ENCODE results near the gene ARHGEF1.

ARHGEF1 gene

GRCh38 chr19:41851456-41851855 is 31.5 kb upstream of the ARHGEF1 start:
- no peaks in the 10 kb centered on the region for H3K4me1 ChIP-seq (ENCODE audit: control insufficient read depth in 1 of 2, insufficient read depth in 2 of 2, low read length in 2 of 2)
- H3K27me3 ChIP-seq (ENCODE audit: low read depth, low read length), result no peaks in the 10 kb centered on the region
- H3K9me3 ChIP-seq (ENCODE audit: control insufficient read depth in 1 of 2, low read length in 2 of 2), result no peaks in the 10 kb centered on the region
- H3K27ac ChIP-seq (ENCODE audit: low read length), result no peak overlapping the region
- H3K4me3 ChIP-seq (ENCODE audit: low read depth in 1 of 2, low read length in 2 of 2), result no peak overlapping the region
- H3K36me3 ChIP-seq (ENCODE audit: control insufficient read depth in 1 of 2, insufficient read depth in 2 of 2, low read length in 2 of 2), result no peaks in the 10 kb centered on the region

GRCh38 chr19:41853344-41853743 is 29.6 kb upstream of the ARHGEF1 start:
- Histone ChIP-seq H3K27ac (ENCODE audit: low read length) (no peak overlapping the region), H3K4me3 (ENCODE audit: low read depth in 1 of 2, low read length in 2 of 2) (no peak overlapping the region), H3K36me3 (ENCODE audit: control insufficient read depth in 1 of 2, insufficient read depth in 2 of 2, low read length in 2 of 2) (no peaks in the 10 kb centered on the region), H3K4me1 (ENCODE audit: control insufficient read depth in 1 of 2, insufficient read depth in 2 of 2, low read length in 2 of 2) (no peaks in the 10 kb centered on the region), H3K9me3 (ENCODE audit: control insufficient read depth in 1 of 2, low read length in 2 of 2) (no peaks in the 10 kb centered on the region), H3K27me3 (ENCODE audit: low read depth, low read length) (no peaks in the 10 kb centered on the region)

- Histone ChIP-seq H3K36me3 (ENCODE audit: control insufficient read depth in 1 of 2, insufficient read depth in 2 of 2, low read length in 2 of 2) (no peaks in the 10 kb centered on the region), H3K27ac (ENCODE audit: low read length) (no peak overlapping the region), H3K9me3 (ENCODE audit: control insufficient read depth in 1 of 2, low read length in 2 of 2) (no peaks in the 10 kb centered on the region), H3K27me3 (ENCODE audit: low read depth, low read length) (no peaks in the 10 kb centered on the region), H3K4me1 (ENCODE audit: control insufficient read depth in 1 of 2, insufficient read depth in 2 of 2, low read length in 2 of 2) (no peaks in the 10 kb centered on the region), H3K4me3 (ENCODE audit: low read depth in 1 of 2, low read length in 2 of 2) (no peak overlapping the region)
Measured at GRCh38 chr19:41853768-41854167, 29.2 kb upstream of the ARHGEF1 start.

GRCh38 chr19:41859213-41859617 is 23.8 kb upstream of the ARHGEF1 start:
- peak overlapping the region; percentile 98 for H3K27ac ChIP-seq (ENCODE audit: low read length)
- H3K27me3 ChIP-seq (ENCODE audit: low read depth, low read length), result no peaks in the 10 kb centered on the region
- H3K36me3 ChIP-seq (ENCODE audit: control insufficient read depth in 1 of 2, insufficient read depth in 2 of 2, low read length in 2 of 2), result peaks cover 27 to 32% of the 10 kb centered on the region in 2 donors
- H3K9me3 ChIP-seq (ENCODE audit: control insufficient read depth in 1 of 2, low read length in 2 of 2), result no peaks in the 10 kb centered on the region
- H3K4me3 ChIP-seq (ENCODE audit: low read depth in 1 of 2, low read length in 2 of 2), result peak overlapping the region; percentile 28 to 87
- H3K4me1 ChIP-seq (ENCODE audit: control insufficient read depth in 1 of 2, insufficient read depth in 2 of 2, low read length in 2 of 2), result peaks cover 20 to 32% of the 10 kb centered on the region in 2 donors

GRCh38 chr19:41859618-41860418 is 23.2 kb upstream of the ARHGEF1 start, which contains the start of gene RPS19:
Gene RPS19 (plus strand): TSS chr19:41860255. CDS start chr19:41860775, 520 bp downstream.
- H3K9me3 ChIP-seq (ENCODE audit: control insufficient read depth in 1 of 2, low read length in 2 of 2), result no peaks in the 10 kb centered on the region
- peaks cover 22 to 32% of the 10 kb centered on the region in 2 donors for H3K4me1 ChIP-seq (ENCODE audit: control insufficient read depth in 1 of 2, insufficient read depth in 2 of 2, low read length in 2 of 2)
- no peaks in the 10 kb centered on the region for H3K27me3 ChIP-seq (ENCODE audit: low read depth, low read length)
- peak within 1 kb of the TSS; percentile 98 for H3K27ac ChIP-seq (ENCODE audit: low read length)
- peak within 1 kb of the TSS; percentile 84 to 87 for H3K4me3 ChIP-seq (ENCODE audit: low read depth in 1 of 2, low read length in 2 of 2)
- H3K36me3 ChIP-seq (ENCODE audit: control insufficient read depth in 1 of 2, insufficient read depth in 2 of 2, low read length in 2 of 2), result peaks cover 33 to 38% of the 10 kb centered on the region in 2 donors

GRCh38 chr19:41860419-41861115 is 22.4 kb upstream of the ARHGEF1 start:
- Histone ChIP-seq H3K27me3 (ENCODE audit: low read depth, low read length) (no peaks in the 10 kb centered on the region), H3K36me3 (ENCODE audit: control insufficient read depth in 1 of 2, insufficient read depth in 2 of 2, low read length in 2 of 2) (peaks cover 38 to 45% of the 10 kb centered on the region in 2 donors), H3K4me3 (ENCODE audit: low read depth in 1 of 2, low read length in 2 of 2) (peak overlapping the region; percentile 84 to 87), H3K9me3 (ENCODE audit: control insufficient read depth in 1 of 2, low read length in 2 of 2) (no peaks in the 10 kb centered on the region), H3K4me1 (ENCODE audit: control insufficient read depth in 1 of 2, insufficient read depth in 2 of 2, low read length in 2 of 2) (peaks cover 22 to 32% of the 10 kb centered on the region in 2 donors), H3K27ac (ENCODE audit: low read length) (peak overlapping the region; percentile 98)

GRCh38 chr19:41861116-41861768 is 21.7 kb upstream of the ARHGEF1 start:
- Histone ChIP-seq H3K4me3 (ENCODE audit: low read depth in 1 of 2, low read length in 2 of 2) (peak overlapping the region; percentile 84 to 87), H3K36me3 (ENCODE audit: control insufficient read depth in 1 of 2, insufficient read depth in 2 of 2, low read length in 2 of 2) (peaks cover 40 to 46% of the 10 kb centered on the region in 2 donors), H3K27ac (ENCODE audit: low read length) (peak overlapping the region; percentile 98)

GRCh38 chr19:41861846-41862245 is 21.1 kb upstream of the ARHGEF1 start:
- Histone ChIP-seq H3K9me3 (ENCODE audit: control insufficient read depth in 1 of 2, low read length in 2 of 2) (no peaks in the 10 kb centered on the region), H3K4me1 (ENCODE audit: control insufficient read depth in 1 of 2, insufficient read depth in 2 of 2, low read length in 2 of 2) (peaks cover 22 to 32% of the 10 kb centered on the region in 2 donors), H3K4me3 (ENCODE audit: low read depth in 1 of 2, low read length in 2 of 2) (peak overlapping the region; percentile 84 to 87), H3K36me3 (ENCODE audit: control insufficient read depth in 1 of 2, insufficient read depth in 2 of 2, low read length in 2 of 2) (peaks cover 43 to 46% of the 10 kb centered on the region in 2 donors), H3K27me3 (ENCODE audit: low read depth, low read length) (no peaks in the 10 kb centered on the region), H3K27ac (ENCODE audit: low read length) (peak overlapping the region; percentile 98)

More at GRCh38 chr19:41861116-41861768, 21.7 kb upstream of the ARHGEF1 start:
- no peaks in the 10 kb centered on the region for H3K9me3 ChIP-seq (ENCODE audit: control insufficient read depth in 1 of 2, low read length in 2 of 2)
- H3K27me3 ChIP-seq (ENCODE audit: low read depth, low read length), result no peaks in the 10 kb centered on the region
- peaks cover 22 to 32% of the 10 kb centered on the region in 2 donors for H3K4me1 ChIP-seq (ENCODE audit: control insufficient read depth in 1 of 2, insufficient read depth in 2 of 2, low read length in 2 of 2)

- Histone ChIP-seq H3K27me3 (ENCODE audit: low read depth, low read length) (no peaks in the 10 kb centered on the region), H3K9me3 (ENCODE audit: control insufficient read depth in 1 of 2, low read length in 2 of 2) (no peaks in the 10 kb centered on the region), H3K27ac (ENCODE audit: low read length) (peak overlapping the region; percentile 98), H3K4me3 (ENCODE audit: low read depth in 1 of 2, low read length in 2 of 2) (no peak overlapping the region), H3K36me3 (ENCODE audit: control insufficient read depth in 1 of 2, insufficient read depth in 2 of 2, low read length in 2 of 2) (peaks cover 43 to 46% of the 10 kb centered on the region in 2 donors), H3K4me1 (ENCODE audit: control insufficient read depth in 1 of 2, insufficient read depth in 2 of 2, low read length in 2 of 2) (peaks cover 22 to 32% of the 10 kb centered on the region in 2 donors)
Measured at GRCh38 chr19:41862445-41862986, 20.5 kb upstream of the ARHGEF1 start.

GRCh38 chr19:41863209-41863931 is 19.6 kb upstream of the ARHGEF1 start:
- no peak overlapping the region for H3K27ac ChIP-seq (ENCODE audit: low read length)
- H3K9me3 ChIP-seq (ENCODE audit: control insufficient read depth in 1 of 2, low read length in 2 of 2), result no peaks in the 10 kb centered on the region
- H3K36me3 ChIP-seq (ENCODE audit: control insufficient read depth in 1 of 2, insufficient read depth in 2 of 2, low read length in 2 of 2), result peaks cover 50 to 52% of the 10 kb centered on the region in 2 donors
- H3K4me3 ChIP-seq (ENCODE audit: low read depth in 1 of 2, low read length in 2 of 2), result no peak overlapping the region
- no peaks in the 10 kb centered on the region for H3K27me3 ChIP-seq (ENCODE audit: low read depth, low read length)
- peaks cover 27 to 37% of the 10 kb centered on the region in 2 donors for H3K4me1 ChIP-seq (ENCODE audit: control insufficient read depth in 1 of 2, insufficient read depth in 2 of 2, low read length in 2 of 2)
